Left renal pelvis (tissue), 4 donors: Measurements from ENCODE around the gene CAST. TPM values are rescaled to one million over a fixed set of nuclear protein-coding genes. Genes with fewer than 3 reads are reported as not detected.

ENCODE experiments used
- DNase-seq, 4 donors: peaks; one replicate each; pipeline ENCODE4 v3.0.0-alpha.2; 2013; ENCODE audit warnings: low read depth in 4 of 4, low spot score in 3 of 4
- polyA plus RNA-seq, 4 donors: library from polyadenylated mRNA; unstranded; fragments of 120-200 nt; gene quantifications; one replicate each; pipeline ENCODE4 v1.2.1, GENCODE V29; 2013; ENCODE audit not compliant: insufficient read length in 4 of 4

Gene CAST
- polyA plus RNA-seq, 4 donors, result 110 to 186 (median 155) TPM

GRCh38 chr5:96808868-96809558 is 146.8 kb downstream of the CAST start:
- no peak for DNase-seq

DNA sequence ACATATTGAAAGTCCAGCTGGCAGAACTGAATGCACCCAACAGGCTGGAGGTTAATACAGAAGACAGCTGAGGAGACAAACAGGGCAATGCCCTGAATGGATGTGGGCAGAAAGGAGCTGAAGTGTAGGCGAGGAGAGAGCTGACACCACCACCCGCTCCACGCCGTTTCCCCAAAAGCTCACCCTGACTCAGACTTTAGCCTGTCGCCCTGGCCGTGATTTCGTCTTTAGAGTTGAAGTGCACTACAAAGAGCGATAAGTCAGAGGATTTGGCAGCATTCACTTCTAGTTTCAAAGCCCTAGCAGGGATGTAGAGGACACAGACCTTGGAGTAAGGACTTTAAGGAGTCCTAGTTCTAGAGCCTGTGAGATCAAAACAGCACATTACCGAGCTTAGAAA is 147.7 kb downstream of the CAST start:
- no peak for DNase-seq

DNA sequence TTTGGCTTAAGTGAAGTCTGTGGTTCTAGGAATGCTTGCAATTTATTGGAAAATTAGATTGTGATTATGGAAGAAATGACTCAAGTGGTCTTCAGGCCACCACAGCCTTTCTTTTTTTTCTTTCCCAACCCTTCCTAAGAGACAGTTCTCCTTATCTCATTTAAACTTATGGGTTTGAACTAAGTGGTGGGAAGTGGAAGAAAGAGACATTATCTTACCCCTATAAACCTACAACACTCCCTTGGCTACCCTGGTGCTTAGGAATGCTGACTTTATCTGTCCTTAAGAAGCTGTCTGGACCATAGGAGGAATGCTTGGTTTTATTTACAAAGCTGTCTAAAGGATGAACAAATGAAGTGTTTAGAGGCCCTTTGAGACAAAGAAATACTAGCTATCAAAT is 150.7 kb downstream of the CAST start:
- DNase-seq, result no peak

DNA sequence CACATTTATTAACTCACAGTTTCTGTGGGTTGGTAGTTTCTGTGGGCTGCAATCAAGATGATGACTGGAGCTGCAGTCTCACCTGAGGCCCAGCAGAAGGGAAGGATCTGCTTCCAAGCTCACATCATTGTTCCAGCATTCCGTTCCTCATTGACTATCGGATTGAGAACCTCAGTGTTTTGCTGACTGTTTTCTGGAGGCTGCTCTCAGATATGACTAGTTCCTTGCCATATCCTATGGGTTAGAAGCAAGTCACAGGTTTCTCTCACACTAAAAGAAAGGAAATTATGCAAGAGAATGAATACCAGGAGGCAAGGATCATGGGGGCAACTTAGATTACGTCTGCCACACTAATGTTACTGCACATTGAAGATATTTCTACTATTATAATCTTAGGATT is 151.9 kb downstream of the CAST start:
- DNase-seq, result no peak

GRCh38 chr5:96816411-96816939 is 154.3 kb downstream of the CAST start:
- no peak for DNase-seq

- DNase-seq, result no peak
Measured at GRCh38 chr5:96816991-96817390, 154.8 kb downstream of the CAST start.

- DNase-seq, result no peak
Measured at GRCh38 chr5:96817506-96817905, 155.3 kb downstream of the CAST start.

DNA sequence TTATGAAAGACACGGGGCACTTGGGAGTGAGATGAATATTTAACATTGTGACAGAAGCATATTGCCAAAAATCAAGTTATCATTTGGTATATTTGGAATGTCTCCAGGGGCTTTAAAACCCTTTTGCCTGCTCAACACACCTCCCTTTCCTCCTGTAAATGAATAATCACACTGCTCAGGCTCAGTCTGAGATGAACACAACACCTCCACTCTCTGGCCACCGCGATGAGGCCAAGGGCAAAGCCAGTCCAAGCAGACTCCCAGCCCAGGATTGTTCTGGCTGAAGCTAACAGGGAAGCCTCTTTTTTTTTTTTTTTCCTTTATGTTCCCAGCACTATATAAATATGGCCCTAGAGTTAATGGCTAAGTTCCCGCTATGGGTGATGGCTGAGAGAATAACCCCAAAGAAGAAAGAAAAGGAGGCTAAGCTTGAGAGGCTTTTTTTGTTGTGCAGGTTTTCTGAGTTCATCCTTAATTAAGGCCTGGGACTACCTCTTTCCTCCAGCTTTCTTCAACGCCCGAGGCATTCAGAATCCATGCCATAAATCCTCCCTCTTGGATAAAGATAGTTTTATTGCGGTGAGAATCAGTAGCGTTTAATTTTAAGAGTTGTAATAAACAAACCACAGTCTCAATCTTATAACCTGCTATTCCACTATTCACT is 156.1 kb downstream of the CAST start:
- no peak for DNase-seq

GRCh38 chr5:96819806-96820205 is 157.6 kb downstream of the CAST start:
- no peak for DNase-seq

- DNase-seq, result no peak
Measured at GRCh38 chr5:96821260-96821916, 159.2 kb downstream of the CAST start.

DNA sequence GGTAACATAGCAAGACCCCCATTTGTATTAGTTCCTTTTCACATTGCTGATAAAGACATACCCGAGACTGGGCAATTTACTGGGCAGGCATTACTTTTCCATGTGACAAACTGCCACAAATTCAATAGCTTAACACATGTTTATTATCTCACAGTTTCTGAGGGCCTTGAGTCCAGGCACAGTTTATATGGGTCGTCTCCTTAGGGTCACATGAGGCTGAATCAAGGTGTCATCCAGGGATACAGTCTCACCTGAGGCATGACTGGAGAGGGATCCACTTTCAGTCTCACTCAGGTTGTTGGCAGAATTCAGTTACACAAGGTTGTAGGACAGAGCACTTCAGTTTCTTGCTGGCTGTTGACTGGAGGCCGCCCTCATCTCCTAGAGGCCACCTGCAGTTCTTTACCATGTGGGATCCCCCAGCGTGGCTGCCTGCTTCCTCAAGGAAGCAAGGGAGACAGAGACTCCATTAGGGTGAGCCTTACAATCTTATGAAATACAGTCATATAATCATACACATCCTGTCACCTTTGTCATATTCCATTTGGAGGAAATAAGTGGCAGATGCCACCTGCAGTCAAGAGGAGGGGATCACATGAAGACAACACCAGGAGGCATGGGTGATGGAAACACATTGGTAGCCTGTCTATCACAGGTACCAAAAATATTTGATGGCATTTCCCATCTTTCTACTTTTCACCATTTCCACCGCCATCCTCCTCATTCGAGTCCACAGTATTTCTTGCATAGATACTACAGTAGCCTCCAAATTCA is 160.7 kb downstream of the CAST start:
- no peak for DNase-seq

GRCh38 chr5:96823900-96824380 is 161.8 kb downstream of the CAST start:
- no peak for DNase-seq

Other genes with a start within 250 kb of the CAST start
- under 1 TPM; 0.10 to 0.29 (median 0.20) TPM for gene PCSK1, start 229.1 kb upstream of the CAST start, polyA plus RNA-seq
- 10 to 100 TPM; 54.2 to 72.7 (median 56.1) TPM for gene ERAP1, start 145.6 kb downstream of the CAST start, polyA plus RNA-seq
- gene ERAP2, start 214.1 kb downstream of the CAST start, polyA plus RNA-seq, result 10 to 100 TPM in 3 of 4 donors, 1 to 10 TPM in 1; 3.2 to 27.7 (median 14.1) TPM